NCI-H2196 treated with DMSO at 0.1 percent for 48 hours (cell line): ENCODE measurements around the gene LTC4S.
"Not testable (repeated sequence)": the region's sequence is repeated elsewhere in the genome, so short reads cannot be mapped to it uniquely, and the experiment has no call there.

Experiments
- DNase-seq: peaks from one replicate; lab custom pipeline; 2025; ENCODE audit not compliant: unreplicated experiment; lab: John Stamatoyannopoulos, UW

Gene LTC4S

GRCh38 chr5:179769271-179769670 lies 24.5 kb upstream of the LTC4S start:
- DNase-seq: no peak

GRCh38 chr5:179769796-179770195 lies 24.0 kb upstream of the LTC4S start:
- DNase-seq: no peak

- DNase-seq: no peak
These were observed 22.4 kb upstream of the LTC4S start for GRCh38 chr5:179771311-179771895.

GRCh38 chr5:179772351-179772750 lies 21.4 kb upstream of the LTC4S start:
- no peak for DNase-seq

GRCh38 chr5:179773686-179774040 lies 20.1 kb upstream of the LTC4S start:
- no peak for DNase-seq

- DNase-seq: no peak
These were observed 19.3 kb upstream of the LTC4S start for GRCh38 chr5:179774442-179774841.

- no peak for DNase-seq
These were observed 17.3 kb upstream of the LTC4S start for GRCh38 chr5:179776411-179776938.

GRCh38 chr5:179777456-179777855 lies 16.3 kb upstream of the LTC4S start:
- DNase-seq: no peak

GRCh38 chr5:179777909-179778308 lies 15.9 kb upstream of the LTC4S start:
- no peak for DNase-seq

- DNase-seq: no peak
These were observed 15.2 kb upstream of the LTC4S start for GRCh38 chr5:179778591-179778990.

GRCh38 chr5:179779826-179780225 lies 14.0 kb upstream of the LTC4S start:
- DNase-seq: no peak

GRCh38 chr5:179780362-179780761 lies 13.4 kb upstream of the LTC4S start:
- no peak for DNase-seq

- no peak for DNase-seq
These were observed 11.9 kb upstream of the LTC4S start for GRCh38 chr5:179781846-179782245.

- DNase-seq: no peak
These were observed 10.7 kb upstream of the LTC4S start for GRCh38 chr5:179783128-179783527.

- DNase-seq: no peak
These were observed 6.9 kb upstream of the LTC4S start for GRCh38 chr5:179786861-179787260.

GRCh38 chr5:179788193-179788854 lies 5.5 kb upstream of the LTC4S start:
- DNase-seq: no peak

GRCh38 chr5:179789278-179789677 lies 4.5 kb upstream of the LTC4S start:
- not testable (repeated sequence) for DNase-seq

- no peak for DNase-seq
These were observed 1.7 kb upstream of the LTC4S start for GRCh38 chr5:179791881-179792611.

- no peak for DNase-seq
These were observed 946 bp upstream of the LTC4S start for GRCh38 chr5:179792612-179793467.

GRCh38 chr5:179794171-179794570 lies 385 bp downstream of the LTC4S start:
- DNase-seq: no peak

GRCh38 chr5:179794575-179794974 lies 789 bp downstream of the LTC4S start:
- DNase-seq: no peak
